Colonic mucosa (tissue), 4 donors: ENCODE data around the gene PLXNA3. TPM values are rescaled to one million over a fixed set of nuclear protein-coding genes. Genes with fewer than 3 reads are reported as not detected.

Experiments used
- DNase-seq: peaks from one replicate; pipeline ENCODE4 v3.0.0-alpha.2; 2020
- H3K27ac ChIP-seq: fragments of 200-600 bp; one replicate; pipeline ENCODE4 v1.8.0; 2021
- H3K27me3 ChIP-seq: fragments of 200-600 bp; one replicate; pipeline ENCODE4 v1.8.0; 2021
- H3K36me3 ChIP-seq: fragments of 200-600 bp; one replicate; pipeline ENCODE4 v1.8.0; 2021
- H3K4me1 ChIP-seq: fragments of 200-600 bp; one replicate; pipeline ENCODE4 v1.8.0; 2021; ENCODE audit warnings: mild to moderate bottlenecking
- H3K4me3 ChIP-seq: fragments of 200-600 bp; one replicate; pipeline ENCODE4 v1.8.0; 2021
- H3K9ac ChIP-seq, 2 donors: one replicate each; pipeline ENCODE4 v1.7.0; 2013; ENCODE audit warnings: control low read depth in 2 of 2, low read depth in 2 of 2, low read length in 2 of 2
- H3K9me3 ChIP-seq: fragments of 200-600 bp; one replicate; pipeline ENCODE4 v1.8.0; 2021
- intact Hi-C: fragments of 100-400 bp; cut with DNase I; formaldehyde crosslinking; loops from one replicate; pipeline ENCODE4 v1.14.1; 2022
- total RNA-seq, 2 donors: library from RNA; stranded (reverse); fragmentation: NEBNext Ultra II Directional in 1 of 2; extraction: Animal tissue kit (Norgen Biotek cat#: 25700) in 1 of 2; gene quantifications; one replicate each; pipeline ENCODE4 v1.2.1, GENCODE V29; 2021
- TF ChIP-seq, protein P1 (sequence below): fragments of 200-600 bp; IDR thresholded peaks from one replicate; pipeline ENCODE4 v1.8.0; 2022; ENCODE audit warnings: antibody characterized with exemption, mild to moderate bottlenecking
- donor health status: healthy.
- donor health status: DM: no; HTN: no; CAD: no.
- donor health status: DM: no; HTN: no; CAD: no.

The PLXNA3 gene
- total RNA-seq, 2 donors from 2014 or later: 37.7 to 43.9 TPM

DNA sequence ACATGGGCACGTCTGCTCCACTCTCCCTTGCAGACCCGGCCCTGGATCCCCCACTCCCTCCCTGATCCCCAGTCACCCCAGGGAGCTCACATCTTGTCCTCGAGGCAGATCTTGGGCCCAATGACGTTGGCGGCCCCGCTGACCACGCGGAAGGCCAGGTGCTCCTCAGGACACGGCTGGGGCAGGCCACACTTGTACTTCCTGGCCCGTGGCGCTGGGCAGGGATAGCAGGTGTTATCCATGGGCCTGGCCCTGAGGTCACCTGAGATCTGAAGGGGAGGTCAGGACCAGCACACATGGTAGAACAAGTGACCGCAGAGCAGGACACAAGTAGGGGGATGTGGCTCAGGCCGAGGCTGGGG is 50.3 kb downstream of the PLXNA3 start:
- no peaks in the 10 kb centered on the region for H3K9me3 ChIP-seq
- H3K27ac ChIP-seq: no peak overlapping the region
- no peaks in the 10 kb centered on the region for H3K36me3 ChIP-seq
- H3K4me1 ChIP-seq: no peaks in the 10 kb centered on the region
- no peak overlapping the region for H3K9ac ChIP-seq
- intact Hi-C loops: no loop called here
- no peak for DNase-seq
- H3K27me3 ChIP-seq: no peaks in the 10 kb centered on the region
- H3K4me3 ChIP-seq: no peak overlapping the region
- TF ChIP-seq, protein P1, sequence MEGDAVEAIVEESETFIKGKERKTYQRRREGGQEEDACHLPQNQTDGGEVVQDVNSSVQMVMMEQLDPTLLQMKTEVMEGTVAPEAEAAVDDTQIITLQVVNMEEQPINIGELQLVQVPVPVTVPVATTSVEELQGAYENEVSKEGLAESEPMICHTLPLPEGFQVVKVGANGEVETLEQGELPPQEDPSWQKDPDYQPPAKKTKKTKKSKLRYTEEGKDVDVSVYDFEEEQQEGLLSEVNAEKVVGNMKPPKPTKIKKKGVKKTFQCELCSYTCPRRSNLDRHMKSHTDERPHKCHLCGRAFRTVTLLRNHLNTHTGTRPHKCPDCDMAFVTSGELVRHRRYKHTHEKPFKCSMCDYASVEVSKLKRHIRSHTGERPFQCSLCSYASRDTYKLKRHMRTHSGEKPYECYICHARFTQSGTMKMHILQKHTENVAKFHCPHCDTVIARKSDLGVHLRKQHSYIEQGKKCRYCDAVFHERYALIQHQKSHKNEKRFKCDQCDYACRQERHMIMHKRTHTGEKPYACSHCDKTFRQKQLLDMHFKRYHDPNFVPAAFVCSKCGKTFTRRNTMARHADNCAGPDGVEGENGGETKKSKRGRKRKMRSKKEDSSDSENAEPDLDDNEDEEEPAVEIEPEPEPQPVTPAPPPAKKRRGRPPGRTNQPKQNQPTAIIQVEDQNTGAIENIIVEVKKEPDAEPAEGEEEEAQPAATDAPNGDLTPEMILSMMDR: no peak

DNA sequence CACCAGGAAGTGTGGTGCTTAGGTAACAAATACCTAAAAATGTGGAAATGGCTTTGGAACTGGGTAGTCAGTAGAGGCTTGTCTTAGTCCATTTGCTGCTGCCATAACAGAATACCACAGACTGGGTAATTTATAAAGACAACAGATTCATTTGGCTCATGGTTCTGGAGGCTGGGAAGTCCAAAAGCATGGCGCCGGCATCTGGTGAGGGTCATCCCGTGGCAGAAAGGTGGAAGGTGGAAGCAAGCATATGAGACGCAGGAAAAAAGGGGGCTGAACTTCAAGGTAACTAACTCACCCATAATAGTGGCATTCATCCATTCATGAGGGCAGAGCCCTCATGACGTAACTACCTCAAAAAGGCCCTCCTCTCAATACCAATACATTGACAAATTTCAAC is 51.4 kb downstream of the PLXNA3 start:
- no peak for DNase-seq
- Histone ChIP-seq H3K36me3 (no peaks in the 10 kb centered on the region), H3K9ac (no peak overlapping the region), H3K27ac (no peak overlapping the region), H3K9me3 (no peaks in the 10 kb centered on the region), H3K4me3 (no peak overlapping the region), H3K4me1 (no peaks in the 10 kb centered on the region), H3K27me3 (no peaks in the 10 kb centered on the region)
- TF ChIP-seq, protein P1: no peak
- intact Hi-C loops: no loop called here

DNA sequence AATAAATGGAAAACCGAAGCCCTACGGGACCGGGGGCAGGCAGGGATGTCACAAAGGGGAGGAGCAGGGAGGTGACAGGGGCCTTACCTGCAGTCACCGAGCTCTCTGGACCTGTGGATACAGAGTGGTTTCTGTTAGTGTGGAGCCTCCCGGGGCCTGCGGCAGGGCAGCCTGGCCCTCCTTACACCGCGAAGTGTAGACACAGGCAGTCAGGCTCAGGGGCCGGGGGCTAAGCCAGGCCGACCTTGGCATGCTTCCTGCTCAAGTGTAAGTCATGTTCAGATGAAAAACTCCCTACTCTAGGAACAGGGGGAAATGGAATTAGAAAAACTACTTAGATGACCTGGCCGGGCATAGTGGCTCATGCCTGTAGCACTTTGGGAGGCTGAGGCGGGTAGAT is 53.7 kb downstream of the PLXNA3 start:
- Histone ChIP-seq H3K9ac (no peak overlapping the region), H3K27me3 (no peaks in the 10 kb centered on the region), H3K27ac (no peak overlapping the region), H3K4me1 (no peaks in the 10 kb centered on the region), H3K4me3 (no peak overlapping the region), H3K9me3 (no peaks in the 10 kb centered on the region), H3K36me3 (no peaks in the 10 kb centered on the region)
- intact Hi-C loops: no loop called here
- DNase-seq: no peak
- TF ChIP-seq, protein P1: no peak

DNA sequence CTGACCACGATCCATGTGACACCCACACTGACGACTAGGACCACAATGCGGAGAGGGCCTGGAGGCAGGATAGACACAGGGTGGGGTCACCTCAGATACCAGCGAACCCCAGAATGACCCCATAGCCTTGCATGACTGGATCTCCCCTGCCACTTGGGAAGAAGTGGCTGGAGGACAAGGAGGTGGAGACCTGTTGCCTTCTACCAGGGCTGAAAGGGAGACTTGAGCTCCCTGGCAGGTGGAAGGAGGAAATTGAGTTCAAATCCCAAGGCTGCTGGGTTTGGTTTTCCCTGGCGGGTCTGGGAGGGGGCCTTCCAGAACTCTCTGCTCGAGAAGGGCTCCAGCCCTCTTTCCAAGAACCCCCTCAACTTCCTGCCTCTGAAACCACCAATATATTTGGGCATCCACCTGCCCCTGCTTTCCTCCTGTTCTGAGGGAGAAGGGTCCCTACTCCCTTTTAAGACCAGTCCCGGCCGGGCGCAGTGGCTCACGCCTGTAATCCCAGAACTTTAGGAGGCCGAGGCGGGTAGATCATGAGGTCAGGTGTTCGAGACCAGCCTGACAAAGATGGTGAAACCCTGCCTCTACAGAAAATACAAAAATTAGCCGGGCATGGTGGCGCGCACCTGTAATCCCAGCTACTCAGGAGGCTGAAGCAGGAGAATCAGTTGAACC is 54.9 kb downstream of the PLXNA3 start:
- no peaks in the 10 kb centered on the region for H3K9me3 ChIP-seq
- H3K36me3 ChIP-seq: no peaks in the 10 kb centered on the region
- DNase-seq: no peak
- intact Hi-C loops: no loop called here
- TF ChIP-seq, protein P1: no peak
- H3K9ac ChIP-seq: no peak overlapping the region
- H3K4me3 ChIP-seq: no peak overlapping the region
- H3K4me1 ChIP-seq: no peaks in the 10 kb centered on the region
- no peak overlapping the region for H3K27ac ChIP-seq
- no peaks in the 10 kb centered on the region for H3K27me3 ChIP-seq

DNA sequence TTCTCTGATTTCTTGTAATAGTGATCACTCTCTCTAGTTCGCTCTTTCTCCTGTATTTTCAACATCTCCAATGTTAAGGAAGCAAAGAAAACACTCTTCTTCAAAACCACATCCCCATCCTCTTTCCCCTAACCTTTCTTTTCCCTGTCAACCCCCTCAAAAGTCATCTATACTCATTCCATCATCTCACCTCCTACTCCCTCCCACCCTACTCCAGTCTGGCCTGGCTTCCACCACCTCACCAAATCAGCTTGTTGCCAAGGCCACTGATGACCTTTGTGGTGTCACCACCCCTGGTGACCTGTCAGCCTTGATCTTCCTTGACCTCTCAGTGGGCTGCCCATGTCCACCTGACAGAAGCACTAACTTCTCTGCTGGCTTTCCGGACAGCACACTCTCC is 55.6 kb downstream of the PLXNA3 start:
- Histone ChIP-seq H3K4me3 (no peak overlapping the region), H3K27me3 (no peaks in the 10 kb centered on the region), H3K36me3 (no peaks in the 10 kb centered on the region), H3K9me3 (no peaks in the 10 kb centered on the region), H3K4me1 (no peaks in the 10 kb centered on the region), H3K27ac (no peak overlapping the region), H3K9ac (no peak overlapping the region)
- TF ChIP-seq, protein P1: no peak
- no peak for DNase-seq
- intact Hi-C loops: no loop called here
